Hepatocyte (in vitro differentiated cells): ENCODE results near the gene FOSL2. TPM values are rescaled to one million over a fixed set of nuclear protein-coding genes. Genes with fewer than 3 reads are reported as not detected.

Experiments
- DNase-seq: peaks from one replicate; pipeline ENCODE4 v3.0.0-alpha.2; 2016; ENCODE audit warnings: low spot score
- H2AFZ ChIP-seq: fragments of 200-600 bp; sonication (generic); 2 replicates; pipeline ENCODE4 v1.6.0; 2016; ENCODE audit warnings: antibody characterized with exemption, mild to moderate bottlenecking
- H3K27ac ChIP-seq: fragments of 200-600 bp; sonication (generic); 2 replicates; pipeline ENCODE4 v1.5.1; 2016; ENCODE audit warnings: mild to moderate bottlenecking
- H3K27me3 ChIP-seq: fragments of 200-600 bp; sonication (generic); 2 replicates; pipeline ENCODE4 v1.6.1; 2016
- H3K36me3 ChIP-seq: fragments of 200-600 bp; sonication (generic); replicated peaks from 2 replicates; pipeline ENCODE4 v1.5.1; 2016; ENCODE audit warnings: low read depth; ENCODE audit not compliant: insufficient read depth
- H3K4me1 ChIP-seq: fragments of 200-600 bp; sonication (generic); 2 replicates; pipeline ENCODE4 v1.5.1; 2016; ENCODE audit warnings: mild to moderate bottlenecking, moderate library complexity; ENCODE audit not compliant: insufficient read depth
- H3K4me2 ChIP-seq: fragments of 200-600 bp; sonication (generic); 2 replicates; pipeline ENCODE4 v1.6.0; 2016
- H3K4me3 ChIP-seq: fragments of 200-600 bp; sonication (generic); 2 replicates; pipeline ENCODE4 v1.5.1; 2016; ENCODE audit warnings: mild to moderate bottlenecking
- H3K79me2 ChIP-seq: fragments of 200-600 bp; sonication (generic); 2 replicates; pipeline ENCODE4 v1.6.0; 2017; ENCODE audit warnings: mild to moderate bottlenecking
- H3K9me2 ChIP-seq: fragments of 200-600 bp; sonication (generic); replicated peaks from 2 replicates; pipeline ENCODE4 v1.6.0; 2017; ENCODE audit warnings: mild to moderate bottlenecking; ENCODE audit not compliant: insufficient read depth
- H3K9me3 ChIP-seq: fragments of 200-600 bp; sonication (generic); 2 replicates; pipeline ENCODE4 v1.5.1; 2016; ENCODE audit warnings: low read depth, mild to moderate bottlenecking
- H4K20me1 ChIP-seq: fragments of 200-600 bp; sonication (generic); 2 replicates; pipeline ENCODE4 v1.6.0; 2016; ENCODE audit warnings: mild to moderate bottlenecking; ENCODE audit not compliant: insufficient read depth, poor library complexity, severe bottlenecking
- EZH2 ChIP-seq: fragments of 200-600 bp; sonication (generic); IDR thresholded peaks from 2 replicates; pipeline ENCODE4 v1.6.1; 2016; ENCODE audit warnings: antibody characterized with exemption, mild to moderate bottlenecking, borderline replicate concordance
- EZH2phosphoT487 ChIP-seq: fragments of 200-600 bp; sonication (generic); IDR thresholded peaks from one replicate; pipeline ENCODE4 v1.6.1; 2018; ENCODE audit warnings: antibody characterized with exemption, mild to moderate bottlenecking, low read depth, moderate library complexity; ENCODE audit not compliant: unreplicated experiment, severe bottlenecking
- WGBS: methylation state at CpG from one replicate; pipeline ENCODE4 v1.1.6; 2016; ENCODE audit warnings: low lambda C conversion rate; ENCODE audit errors: missing lambda C conversion rate; 5-methylcytosine and 5-hydroxymethylcytosine counted together
- polyA plus RNA-seq: library from polyadenylated mRNA; unstranded; fragments of >200 nt; fragmentation: Nextera tagmentation; extraction: Ambion mirVana; gene quantifications from 2 replicates; pipeline ENCODE4 v1.2.1, GENCODE V29; 2016
- total RNA-seq: library from RNA; depleted of rRNA; stranded (reverse); fragments of >200 nt; gene quantifications from 2 replicates; pipeline ENCODE4 v1.2.3, GENCODE V29; 2014
- TF ChIP-seq, protein P1 (sequence below): fragments of 200-600 bp; sonication (generic); IDR thresholded peaks from 2 replicates; pipeline ENCODE4 v1.5.1; 2016; ENCODE audit warnings: antibody characterized with exemption, mild to moderate bottlenecking; ENCODE audit not compliant: poor library complexity

FOSL2 gene
- total and polyA plus RNA-seq, 2 experiments from 2014 or later, result 91.1 to 148 TPM

DNA sequence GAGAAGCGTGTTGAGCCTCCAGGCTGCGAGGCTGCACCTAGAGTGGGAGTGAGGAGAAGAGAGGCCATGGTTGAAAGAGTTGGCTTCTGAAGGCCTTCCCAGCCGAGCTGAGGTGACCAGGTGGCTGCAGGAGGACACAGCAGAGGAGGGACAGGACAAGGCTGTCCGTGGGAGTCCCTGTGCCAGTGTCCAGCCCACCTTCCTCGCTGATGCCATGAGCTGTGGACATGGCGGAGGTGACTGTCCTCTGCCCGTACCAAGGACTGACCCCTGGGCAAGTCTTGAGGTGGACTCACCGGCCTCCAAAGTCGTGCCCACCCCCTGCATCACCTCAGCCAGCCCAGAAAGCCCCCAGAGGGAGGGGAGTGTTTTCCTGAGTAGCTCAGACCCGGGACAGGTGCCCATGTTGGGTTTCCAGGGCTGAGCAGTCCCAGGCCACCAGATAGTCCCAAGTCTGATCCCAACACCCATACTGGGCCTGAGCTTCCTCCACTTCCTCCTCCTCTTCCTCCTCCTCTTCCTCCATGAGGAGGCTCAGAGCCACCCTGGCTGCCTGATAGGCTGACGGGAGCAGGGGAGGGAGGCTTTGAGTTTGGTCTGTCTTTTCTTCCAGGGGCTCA lies 43.0 kb upstream of the FOSL2 start:
- no peak overlapping the region for H2AFZ ChIP-seq
- TF ChIP-seq EZH2phosphoT487 (no peak), EZH2 (no peak)
- TF ChIP-seq, protein P1, sequence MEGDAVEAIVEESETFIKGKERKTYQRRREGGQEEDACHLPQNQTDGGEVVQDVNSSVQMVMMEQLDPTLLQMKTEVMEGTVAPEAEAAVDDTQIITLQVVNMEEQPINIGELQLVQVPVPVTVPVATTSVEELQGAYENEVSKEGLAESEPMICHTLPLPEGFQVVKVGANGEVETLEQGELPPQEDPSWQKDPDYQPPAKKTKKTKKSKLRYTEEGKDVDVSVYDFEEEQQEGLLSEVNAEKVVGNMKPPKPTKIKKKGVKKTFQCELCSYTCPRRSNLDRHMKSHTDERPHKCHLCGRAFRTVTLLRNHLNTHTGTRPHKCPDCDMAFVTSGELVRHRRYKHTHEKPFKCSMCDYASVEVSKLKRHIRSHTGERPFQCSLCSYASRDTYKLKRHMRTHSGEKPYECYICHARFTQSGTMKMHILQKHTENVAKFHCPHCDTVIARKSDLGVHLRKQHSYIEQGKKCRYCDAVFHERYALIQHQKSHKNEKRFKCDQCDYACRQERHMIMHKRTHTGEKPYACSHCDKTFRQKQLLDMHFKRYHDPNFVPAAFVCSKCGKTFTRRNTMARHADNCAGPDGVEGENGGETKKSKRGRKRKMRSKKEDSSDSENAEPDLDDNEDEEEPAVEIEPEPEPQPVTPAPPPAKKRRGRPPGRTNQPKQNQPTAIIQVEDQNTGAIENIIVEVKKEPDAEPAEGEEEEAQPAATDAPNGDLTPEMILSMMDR, result no peak
- 92% methylated on average over 11 of the region's 11 CpGs for WGBS

DNA sequence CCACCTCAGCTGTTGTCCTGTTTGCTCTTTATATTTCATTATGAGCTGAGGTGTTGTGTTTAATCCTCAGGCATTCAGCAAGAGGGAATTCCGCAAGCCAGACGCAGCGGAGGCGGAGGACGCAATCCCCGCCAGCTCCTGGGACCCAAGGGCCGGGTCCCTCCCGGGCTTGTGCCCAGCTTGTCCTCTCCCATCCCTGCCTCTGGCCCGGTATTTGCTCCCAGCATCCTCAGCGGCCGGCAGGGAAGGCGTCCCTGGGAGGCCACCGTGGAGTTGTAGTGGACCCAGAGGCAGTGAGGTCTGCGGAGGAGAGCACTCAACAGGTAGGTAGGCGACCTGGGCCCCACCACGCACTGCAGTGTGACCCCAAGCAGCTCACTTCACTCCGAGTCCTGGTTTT lies 42.5 kb upstream of the FOSL2 start:
- Histone ChIP-seq H3K4me1 (peaks cover 21% of the 10 kb centered on the region), H3K36me3 (no peaks in the 10 kb centered on the region), H3K4me2 (no peak overlapping the region), H4K20me1 (no peaks in the 10 kb centered on the region), H2AFZ (no peak overlapping the region), H3K9me2 (no peaks in the 10 kb centered on the region), H3K27me3 (no peaks in the 10 kb centered on the region), H3K27ac (no peak overlapping the region), H3K79me2 (no peaks in the 10 kb centered on the region), H3K4me3 (no peak overlapping the region), H3K9me3 (no peaks in the 10 kb centered on the region)
- DNase-seq, result no peak
- TF ChIP-seq, protein P1, result no peak
- no peak for TF ChIP-seq EZH2
- WGBS, result 95% methylated on average over 17 of the region's 17 CpGs

More for the DNA sequence above, 43.0 kb upstream of the FOSL2 start:
- Histone ChIP-seq H3K27me3 (no peaks in the 10 kb centered on the region), H3K9me2 (no peaks in the 10 kb centered on the region), H3K79me2 (no peaks in the 10 kb centered on the region), H3K9me3 (no peaks in the 10 kb centered on the region), H3K27ac (no peak overlapping the region), H3K4me1 (peaks cover 21% of the 10 kb centered on the region), H3K4me2 (no peak overlapping the region), H3K4me3 (no peak overlapping the region), H3K36me3 (no peaks in the 10 kb centered on the region), H4K20me1 (no peaks in the 10 kb centered on the region)
- no peak for DNase-seq

DNA sequence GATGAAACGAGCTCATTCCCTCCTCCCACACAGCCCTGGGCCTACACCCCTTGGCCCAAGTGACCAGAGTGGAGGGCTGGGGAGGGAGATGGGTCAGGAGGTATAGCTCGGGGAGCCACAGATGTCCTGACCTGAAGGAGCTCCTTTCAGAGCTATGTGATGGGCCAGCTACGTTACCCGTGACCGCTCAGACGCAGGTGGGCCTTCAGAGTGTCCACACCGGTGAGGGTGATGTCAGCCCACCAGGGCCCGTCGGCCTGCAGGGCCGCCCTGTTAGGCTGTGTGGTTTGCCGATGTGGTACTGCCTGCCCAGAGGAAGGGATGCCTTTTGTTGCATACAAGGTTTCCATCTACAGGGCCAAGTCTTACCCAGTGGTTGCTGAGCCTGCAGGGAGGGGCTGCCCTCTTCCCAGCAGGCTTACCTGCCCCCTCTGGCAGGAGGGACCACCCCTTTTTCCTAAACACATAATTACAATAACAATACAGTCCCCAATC lies 41.8 kb upstream of the FOSL2 start:
- 95% methylated on average over 11 of the region's 11 CpGs for WGBS
- Histone ChIP-seq H3K9me2 (no peaks in the 10 kb centered on the region), H4K20me1 (no peaks in the 10 kb centered on the region), H3K4me1 (peaks cover 25% of the 10 kb centered on the region), H3K4me2 (no peak overlapping the region), H3K9me3 (no peaks in the 10 kb centered on the region), H3K27ac (no peak overlapping the region), H3K36me3 (no peaks in the 10 kb centered on the region), H3K4me3 (no peak overlapping the region), H2AFZ (no peak overlapping the region), H3K79me2 (no peaks in the 10 kb centered on the region), H3K27me3 (no peaks in the 10 kb centered on the region)
- TF ChIP-seq, protein P1, result no peak
- TF ChIP-seq EZH2 (no peak), EZH2phosphoT487 (no peak)
- no peak for DNase-seq
